Endothelial cell (in vitro differentiated cells): ENCODE results near the gene MAP4K3. TPM values are rescaled to one million over a fixed set of nuclear protein-coding genes. Genes with fewer than 3 reads are reported as not detected.

Source experiments
- DNase-seq: peaks from one replicate; pipeline ENCODE4 v3.0.0; 2021; ENCODE audit warnings: low spot score
- H3K27ac Mint-ChIP-seq: one replicate; pipeline ENCODE4 v1.8.0; 2021; ENCODE audit warnings: mixed read lengths, inconsistent platforms; ENCODE audit not compliant: unreplicated experiment
- H3K27me3 Mint-ChIP-seq: one replicate; pipeline ENCODE4 v1.8.0; 2021; ENCODE audit warnings: mild to moderate bottlenecking, moderate library complexity, mixed read lengths, inconsistent platforms; ENCODE audit not compliant: unreplicated experiment
- H3K36me3 Mint-ChIP-seq: one replicate; pipeline ENCODE4 v1.8.0; 2021; ENCODE audit warnings: mild to moderate bottlenecking, low read depth, mixed read lengths, inconsistent platforms; ENCODE audit not compliant: unreplicated experiment
- H3K4me1 Mint-ChIP-seq: one replicate; pipeline ENCODE4 v1.8.0; 2021; ENCODE audit warnings: mild to moderate bottlenecking, mixed read lengths, inconsistent platforms; ENCODE audit not compliant: unreplicated experiment
- H3K4me3 Mint-ChIP-seq: one replicate; pipeline ENCODE4 v1.8.0; 2021; ENCODE audit warnings: mild to moderate bottlenecking, mixed read lengths, inconsistent platforms; ENCODE audit not compliant: unreplicated experiment
- H3K9me3 Mint-ChIP-seq: one replicate; pipeline ENCODE4 v1.8.0; 2021; ENCODE audit warnings: mixed read lengths, inconsistent platforms; ENCODE audit not compliant: unreplicated experiment
- total RNA-seq: library from RNA; stranded (reverse); fragmentation: NEBNext Ultra II Directional; extraction: Animal tissue kit (Norgen Biotek cat#: 25700); gene quantifications from one replicate; pipeline ENCODE4 v1.2.1, GENCODE V29; 2021; ENCODE audit not compliant: unreplicated experiment
- TF ChIP-seq, protein P1 (sequence below): fragments of 200-600 bp; sonication (generic); IDR thresholded peaks from one replicate; pipeline ENCODE4 v1.5.0; 2021; ENCODE audit warnings: antibody characterized with exemption; ENCODE audit not compliant: unreplicated experiment

Gene MAP4K3
- total RNA-seq, 1 donor from 2014 or later = 51.1 TPM

DNA sequence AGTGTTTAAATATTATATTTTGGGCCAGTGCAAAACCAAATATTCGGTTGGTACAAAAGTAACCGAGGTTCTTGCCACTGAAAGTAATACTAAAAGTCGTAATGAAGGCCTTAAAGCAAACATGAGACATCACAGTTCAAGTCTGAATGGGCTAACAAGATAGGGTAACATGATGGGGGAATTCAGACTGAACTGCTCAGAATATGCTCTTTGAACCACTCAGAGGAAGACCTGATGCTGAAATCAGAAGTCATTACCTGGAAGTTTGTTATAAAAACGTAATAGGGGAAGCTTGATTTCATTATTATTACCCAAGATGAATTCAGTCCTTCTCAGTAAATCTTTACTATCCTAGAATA lies 219.9 kb downstream of the MAP4K3 start:
- DNase-seq = no peak
- H3K4me1 Mint-ChIP-seq = no peaks in the 10 kb centered on the region
- H3K27ac Mint-ChIP-seq = no peak overlapping the region
- TF ChIP-seq, protein P1, sequence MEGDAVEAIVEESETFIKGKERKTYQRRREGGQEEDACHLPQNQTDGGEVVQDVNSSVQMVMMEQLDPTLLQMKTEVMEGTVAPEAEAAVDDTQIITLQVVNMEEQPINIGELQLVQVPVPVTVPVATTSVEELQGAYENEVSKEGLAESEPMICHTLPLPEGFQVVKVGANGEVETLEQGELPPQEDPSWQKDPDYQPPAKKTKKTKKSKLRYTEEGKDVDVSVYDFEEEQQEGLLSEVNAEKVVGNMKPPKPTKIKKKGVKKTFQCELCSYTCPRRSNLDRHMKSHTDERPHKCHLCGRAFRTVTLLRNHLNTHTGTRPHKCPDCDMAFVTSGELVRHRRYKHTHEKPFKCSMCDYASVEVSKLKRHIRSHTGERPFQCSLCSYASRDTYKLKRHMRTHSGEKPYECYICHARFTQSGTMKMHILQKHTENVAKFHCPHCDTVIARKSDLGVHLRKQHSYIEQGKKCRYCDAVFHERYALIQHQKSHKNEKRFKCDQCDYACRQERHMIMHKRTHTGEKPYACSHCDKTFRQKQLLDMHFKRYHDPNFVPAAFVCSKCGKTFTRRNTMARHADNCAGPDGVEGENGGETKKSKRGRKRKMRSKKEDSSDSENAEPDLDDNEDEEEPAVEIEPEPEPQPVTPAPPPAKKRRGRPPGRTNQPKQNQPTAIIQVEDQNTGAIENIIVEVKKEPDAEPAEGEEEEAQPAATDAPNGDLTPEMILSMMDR = no peak
- H3K36me3 Mint-ChIP-seq = no peaks in the 10 kb centered on the region
- no peaks in the 10 kb centered on the region for H3K9me3 Mint-ChIP-seq
- H3K27me3 Mint-ChIP-seq = no peaks in the 10 kb centered on the region
- no peak overlapping the region for H3K4me3 Mint-ChIP-seq

DNA sequence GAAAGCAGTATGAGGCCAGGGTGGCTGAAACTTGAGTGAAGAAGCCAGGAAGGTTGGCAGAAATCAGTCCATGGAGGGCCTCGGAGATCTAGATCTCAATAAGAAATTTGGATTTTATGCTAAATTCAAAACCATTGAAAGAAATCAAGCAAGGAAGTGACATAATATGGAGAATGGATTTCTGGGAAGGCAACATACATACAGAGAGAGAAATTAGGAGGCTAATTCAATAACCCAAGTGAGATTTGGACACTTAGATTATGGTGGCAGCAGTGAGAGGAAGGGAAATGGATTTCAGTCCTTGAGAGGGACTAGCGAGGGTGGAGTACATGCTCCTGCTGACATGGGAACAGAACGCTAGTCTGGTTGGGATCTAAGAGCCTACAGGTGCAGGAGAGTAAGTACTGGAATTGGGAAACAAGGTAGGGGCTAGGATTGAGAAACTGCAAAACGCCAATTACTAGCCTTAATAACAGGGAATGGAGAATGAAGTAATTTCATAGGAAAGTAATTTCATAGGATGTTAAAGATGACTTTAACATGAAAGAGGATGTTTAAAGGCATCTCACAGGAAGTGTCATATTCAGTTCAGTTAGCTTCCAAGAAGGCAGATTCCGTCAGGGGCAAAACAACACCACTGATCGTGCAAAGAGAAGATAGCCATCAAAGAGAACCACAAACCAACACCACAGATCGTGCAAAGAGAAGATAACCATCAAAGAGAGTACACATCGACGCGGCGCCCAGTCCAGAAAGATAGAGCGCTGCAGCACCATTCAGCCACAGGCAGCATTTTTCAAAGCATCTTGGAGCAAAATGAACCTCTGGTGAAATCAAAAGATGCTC lies 220.5 kb downstream of the MAP4K3 start:
- no peaks in the 10 kb centered on the region for H3K4me1 Mint-ChIP-seq

DNA sequence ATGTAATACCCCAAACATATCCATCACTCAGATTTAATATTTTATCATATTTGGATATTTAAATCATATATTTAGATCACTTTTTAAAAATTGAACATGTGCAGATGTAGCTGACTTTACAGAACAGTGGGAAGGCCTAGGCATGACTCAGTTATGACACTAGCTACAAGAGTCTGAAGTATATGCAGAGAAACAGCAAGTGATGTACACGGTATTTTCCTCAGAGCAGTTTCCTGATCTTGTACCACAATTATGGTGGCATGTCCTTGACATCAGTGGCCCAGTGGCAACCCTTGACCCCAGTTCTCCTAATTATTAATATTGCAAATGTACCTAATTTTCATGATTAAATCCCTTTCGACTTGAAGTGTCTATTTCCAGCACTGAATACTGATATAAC lies 221.5 kb downstream of the MAP4K3 start:
- Mint-ChIP-seq H3K4me1 (no peaks in the 10 kb centered on the region), H3K27ac (no peak overlapping the region), H3K27me3 (no peaks in the 10 kb centered on the region), H3K9me3 (no peaks in the 10 kb centered on the region), H3K4me3 (no peak overlapping the region), H3K36me3 (no peaks in the 10 kb centered on the region)
- no peak for DNase-seq
- TF ChIP-seq, protein P1 = no peak

More for the DNA sequence above, 220.5 kb downstream of the MAP4K3 start:
- Mint-ChIP-seq H3K4me3 (no peak overlapping the region), H3K27me3 (no peaks in the 10 kb centered on the region), H3K27ac (no peak overlapping the region), H3K9me3 (no peaks in the 10 kb centered on the region), H3K36me3 (no peaks in the 10 kb centered on the region)
- DNase-seq = no peak
- TF ChIP-seq, protein P1 = no peak

DNA sequence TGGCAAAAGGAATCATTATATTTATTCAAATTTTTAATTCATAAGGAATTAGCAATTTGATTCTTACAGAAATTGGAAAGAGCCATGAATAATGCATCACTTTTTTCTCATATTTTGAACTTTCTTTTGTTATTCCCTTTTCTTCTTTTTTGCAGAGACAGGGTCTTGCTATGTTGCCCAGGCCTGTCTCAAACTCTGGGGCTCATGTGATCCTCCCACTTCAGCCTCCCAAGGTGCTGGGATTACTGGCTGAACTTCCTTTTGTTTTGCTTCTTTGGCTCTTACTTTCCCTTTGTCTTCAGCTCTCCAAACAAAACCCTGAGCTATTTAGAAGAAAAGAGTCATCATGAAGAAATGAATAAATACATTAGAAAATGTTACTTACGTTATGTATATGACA lies 224.1 kb downstream of the MAP4K3 start:
- Mint-ChIP-seq H3K27me3 (no peaks in the 10 kb centered on the region), H3K4me1 (no peaks in the 10 kb centered on the region), H3K36me3 (no peaks in the 10 kb centered on the region), H3K9me3 (no peaks in the 10 kb centered on the region), H3K4me3 (no peak overlapping the region), H3K27ac (no peak overlapping the region)
- TF ChIP-seq, protein P1 = no peak
- no peak for DNase-seq

DNA sequence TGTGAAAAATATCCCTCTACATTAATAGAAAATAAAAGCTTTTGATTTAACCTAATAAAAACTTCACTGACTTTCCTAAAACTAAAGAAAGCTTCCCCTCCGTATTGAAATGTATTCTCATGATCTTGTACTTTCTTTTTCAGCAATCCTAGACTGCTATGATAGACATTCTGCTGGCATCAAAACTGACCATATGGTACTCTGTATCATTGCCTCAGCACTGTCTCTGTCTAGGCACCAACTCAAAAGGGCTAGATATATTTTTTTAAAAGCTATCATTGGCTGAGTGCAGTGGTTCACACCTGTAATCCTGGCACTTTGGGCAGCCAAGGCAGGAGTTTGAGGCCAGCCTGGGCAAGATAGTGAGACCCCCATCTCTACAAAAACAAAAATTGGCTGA lies 226.2 kb downstream of the MAP4K3 start:
- Mint-ChIP-seq H3K27ac (no peak overlapping the region), H3K27me3 (peaks cover 2% of the 10 kb centered on the region), H3K9me3 (no peaks in the 10 kb centered on the region), H3K4me3 (no peak overlapping the region), H3K4me1 (no peaks in the 10 kb centered on the region), H3K36me3 (no peaks in the 10 kb centered on the region)
- TF ChIP-seq, protein P1 = no peak
- DNase-seq = no peak
